HepG2 (cell line): ENCODE results near the gene CDK14. TPM values are rescaled to one million over a fixed set of nuclear protein-coding genes. Genes with fewer than 3 reads are reported as not detected.

Source experiments
- ATAC-seq: fragments of 200-7000 bp; cut with Tn5 transposase; 3 replicates; pipeline ENCODE4 v1.9.1; 2020; ENCODE audit warnings: mild to moderate bottlenecking, moderate library complexity
- BruUV-seq: library from RNA; stranded (reverse); fragments of 400-500 nt; replicated peaks from 2 replicates; lab custom pipeline; 2021; lab: Mats Ljungman, UMichigan
- CTCF ChIA-PET: fragments of 300-600 bp; formaldehyde crosslinking; extraction: SDS; loops from one replicate; lab custom pipeline; 2021; ENCODE audit warnings: low total read pairs, inconsistent platforms, low intra/inter-chr PET ratio; lab: Yijun Ruan, JAX
- POLR2A ChIA-PET: fragments of 350-600 bp; sonication (Branson Sonifier 250); formaldehyde crosslinking; loops from one replicate; lab custom pipeline; 2020; ENCODE audit warnings: antibody characterized with exemption, inconsistent platforms; lab: Yijun Ruan, JAX
- DNase-seq: peaks from one replicate; pipeline ENCODE4 v3.0.0-alpha.2; 2015; ENCODE audit warnings: low spot score
- FAIRE-seq: peaks from 3 replicates; lab custom pipeline; 2011; peaks lifted over from hg19 to GRCh38; lab: Jason Lieb, UNC
- H2AFZ ChIP-seq: one replicate; pipeline ENCODE4 v1.6.1; 2011; ENCODE audit warnings: low read length, inconsistent platforms
- H3K27ac ChIP-seq: fragments of 300-600 bp; 3 replicates; pipeline ENCODE4 v1.8.0; 2011; ENCODE audit warnings: mixed run types, mild to moderate bottlenecking, mixed read lengths, low read length, inconsistent platforms; ENCODE audit not compliant: insufficient read depth; ENCODE audit errors: extremely low read length
- H3K27me3 ChIP-seq, 2 experiments: fragments of 200-600 bp in 1 of 2; 2 replicates in 1 of 2; 3 replicates in 1 of 2; pipeline versions ENCODE4 v1.6.0 to v1.8.0; 2011; ENCODE audit warnings: low read length in 2 of 2, mild to moderate bottlenecking in 2 of 2, moderate library complexity in 2 of 2, inconsistent platforms in 1 of 2; ENCODE audit not compliant: insufficient read depth in 2 of 2, control insufficient read depth in 1 of 2
- H3K36me3 ChIP-seq, 2 experiments: fragments of 200-600 bp in 1 of 2; replicated peaks in 1 of 2; 2 replicates in 1 of 2; 3 replicates in 1 of 2; pipeline versions ENCODE4 v1.5.1 to v1.8.0; 2011; ENCODE audit warnings: low read length in 2 of 2, inconsistent platforms in 1 of 2; ENCODE audit not compliant: insufficient read depth in 2 of 2, control insufficient read depth in 1 of 2
- H3K4me1 ChIP-seq: 2 replicates; pipeline ENCODE4 v1.5.1; 2012; ENCODE audit warnings: low read length, inconsistent platforms; ENCODE audit not compliant: insufficient read depth
- H3K4me2 ChIP-seq: 2 replicates; pipeline ENCODE4 v1.6.0; 2011; ENCODE audit warnings: low read depth, low read length, inconsistent platforms
- H3K4me3 ChIP-seq, 3 experiments: fragments of 200-600 bp in 1 of 3; sonication (generic), shearing (Covaris generic) in 1 of 3; replicated peaks in 1 of 3; 2 replicates each; pipeline ENCODE4 v1.5.1; 2011 to 2016; ENCODE audit warnings: low read length in 3 of 3, inconsistent platforms in 2 of 3, low read depth in 2 of 3, mild to moderate bottlenecking in 2 of 3, control low read depth in 1 of 3, mixed read lengths in 1 of 3; ENCODE audit not compliant: insufficient read depth in 1 of 3
- H3K79me2 ChIP-seq: one replicate; pipeline ENCODE4 v1.6.1; 2011; ENCODE audit warnings: low read length, inconsistent platforms; ENCODE audit not compliant: insufficient read depth
- H3K9ac ChIP-seq: 2 replicates; pipeline ENCODE4 v1.6.0; 2011; ENCODE audit warnings: mild to moderate bottlenecking, low read depth, low read length, inconsistent platforms; ENCODE audit not compliant: insufficient read depth
- H3K9me3 ChIP-seq: 2 replicates; pipeline ENCODE4 v1.5.1; 2012; ENCODE audit warnings: mild to moderate bottlenecking, low read length
- H4K20me1 ChIP-seq: 2 replicates; pipeline ENCODE4 v1.6.0; 2011; ENCODE audit warnings: inconsistent platforms, mild to moderate bottlenecking, low read length, moderate library complexity; ENCODE audit not compliant: insufficient read depth
- BCL6 ChIP-seq: IDR thresholded peaks from 2 replicates; pipeline ENCODE4 v1.6.1; 2016; ENCODE audit warnings: missing genetic modification reagents, missing compliant biosample characterization
- DMTF1 ChIP-seq: sonication (generic); formaldehyde crosslinking; IDR thresholded peaks from 2 replicates; pipeline ENCODE4 v1.4.0; 2020; ENCODE audit warnings: mild to moderate bottlenecking, missing genetic modification reagents
- EEA1 ChIP-seq: sonication (generic); formaldehyde crosslinking; IDR thresholded peaks from 2 replicates; pipeline ENCODE4 v1.5.1; 2020; ENCODE audit warnings: mild to moderate bottlenecking, missing genetic modification reagents, borderline replicate concordance
- GTF2F1 ChIP-seq: fragments of 150-350 bp; IDR thresholded peaks from 2 replicates; pipeline ENCODE4 v1.6.1; 2014; ENCODE audit warnings: low read length
- HINFP ChIP-seq: sonication (generic); formaldehyde crosslinking; IDR thresholded peaks from 2 replicates; pipeline ENCODE4 v1.4.0; 2020; ENCODE audit warnings: low read depth, mild to moderate bottlenecking, missing genetic modification reagents
- JUN ChIP-seq: sonication (generic); formaldehyde crosslinking; IDR thresholded peaks from 2 replicates; pipeline ENCODE4 v1.4.0; 2020; ENCODE audit warnings: mild to moderate bottlenecking, missing genetic modification reagents
- JUND ChIP-seq: sonication (generic); formaldehyde crosslinking; IDR thresholded peaks from 2 replicates; pipeline ENCODE4 v1.8.0; 2022; ENCODE audit warnings: mild to moderate bottlenecking, missing genetic modification reagents
- MAFK ChIP-seq, 2 experiments: IDR thresholded peaks in 1 of 2; conservative IDR thresholded peaks in 1 of 2; 2 replicates each; pipeline ENCODE4 v1.6.1; 2011; ENCODE audit warnings: improper control_type of control experiment in 2 of 2, low read length in 2 of 2
- NFE2 ChIP-seq: sonication (generic); formaldehyde crosslinking; IDR thresholded peaks from 2 replicates; pipeline ENCODE4 v1.4.0; 2020; ENCODE audit warnings: missing genetic modification reagents
- RBM22 ChIP-seq: fragments of 200-400 bp; formaldehyde crosslinking; optimal IDR thresholded peaks from 2 replicates; pipeline ENCODE3; 2017; ENCODE audit warnings: mild to moderate bottlenecking, low read length, moderate library complexity
- REST ChIP-seq, 2 experiments: IDR thresholded peaks; 2 replicates each; pipeline ENCODE4 v1.6.1; 2011 to 2012; ENCODE audit warnings: low read length in 2 of 2, borderline replicate concordance in 1 of 2, low read depth in 1 of 2, mild to moderate bottlenecking in 1 of 2, moderate library complexity in 1 of 2
- REXO4 ChIP-seq: sonication (generic); formaldehyde crosslinking; IDR thresholded peaks from 2 replicates; pipeline ENCODE4 v1.8.0; 2022; ENCODE audit warnings: missing genetic modification reagents, mild to moderate bottlenecking, borderline replicate concordance
- TOPORS ChIP-seq: sonication (generic); formaldehyde crosslinking; IDR thresholded peaks from 2 replicates; pipeline ENCODE4 v1.8.0; 2023; ENCODE audit warnings: mild to moderate bottlenecking, missing genetic modification reagents
- TP53 ChIP-seq: sonication (generic); formaldehyde crosslinking; conservative IDR thresholded peaks from 2 replicates; pipeline ENCODE4 v1.4.0; 2020; ENCODE audit warnings: missing genetic modification reagents
- ZNF547 ChIP-seq: sonication (generic); formaldehyde crosslinking; IDR thresholded peaks from 2 replicates; pipeline ENCODE4 v1.5.1; 2020; ENCODE audit warnings: mild to moderate bottlenecking, missing genetic modification reagents
- ZNF891 ChIP-seq: sonication (generic); formaldehyde crosslinking; IDR thresholded peaks from 2 replicates; pipeline ENCODE4 v1.5.0; 2020; ENCODE audit warnings: mild to moderate bottlenecking, missing genetic modification reagents
- WGBS: methylation state at CpG from one replicate; pipeline ENCODE4 v1.1.6; 2017; ENCODE audit warnings: low lambda C conversion rate; 5-methylcytosine and 5-hydroxymethylcytosine counted together
- in situ Hi-C: cut with HindIII; loops from 2 replicates; pipeline ENCODE4 v1.10.0; 2017; ENCODE audit warnings: low pct_unique_long_range_greater_than_20kb; ENCODE audit not compliant: extremely low pct_ligation_motif_present
- intact Hi-C: fragments of 100-400 bp; cut with micrococcal nuclease; formaldehyde crosslinking; loops from one replicate; pipeline ENCODE4 v1.10.0; 2022; ENCODE audit not compliant: unreplicated experiment
- polyA plus RNA-seq, 8 experiments: library from polyadenylated mRNA; depleted of rRNA in 3 of 8; stranded (reverse) in 7 of 8; unstranded in 1 of 8; fragments of >200 nt; fragmentation: Illumina TruSeq in 4 of 8; extraction: Trizol in 4 of 8; gene quantifications; 2 replicates each; pipeline versions ENCODE4 v1.2.1 to v1.2.3, GENCODE V29; 2011 to 2016; ENCODE audit warnings: low read depth in 4 of 8, missing spikeins in 1 of 8, mixed read lengths in 1 of 8; ENCODE audit not compliant: insufficient read depth in 1 of 8
- total RNA-seq, 5 experiments: library from RNA; depleted of rRNA; stranded (reverse); fragments of >200 nt; fragmentation: Illumina TruSeq; extraction: Trizol; gene quantifications; 2 replicates each; pipeline ENCODE4 v1.2.3, GENCODE V29; 2016; ENCODE audit warnings: low read depth in 1 of 5

CDK14 gene
- total and polyA plus RNA-seq, 2 of the 13 experiments (the other 11 are each of a cell fraction or from before 2014, with no cell fraction given) = 0.26 to 0.71 TPM

GRCh38 chr7:91088156-91088555 lies 492.0 kb downstream of the CDK14 start:
- Histone ChIP-seq H3K4me1 (no peaks in the 10 kb centered on the region), H3K9me3 (no peaks in the 10 kb centered on the region), H3K4me2 (no peak overlapping the region), H4K20me1 (no peaks in the 10 kb centered on the region), H3K36me3 (no peaks in the 10 kb centered on the region), H3K79me2 (no peaks in the 10 kb centered on the region), H3K27ac (no peak overlapping the region), H2AFZ (no peak overlapping the region), H3K4me3 (no peak overlapping the region), H3K9ac (no peak overlapping the region), H3K27me3 (no peaks in the 10 kb centered on the region)
- intact Hi-C loops = loop anchor here (10.0 kb wide), 3 partner anchors 197 to 797 kb away; partner anchors contain the start of gene MTERF1
- whole genome bisulfite sequencing = 6% methylated on average over 1 of the region's 1 CpG
- no peak for FAIRE-seq
- in situ Hi-C loops = loop anchor here (5.0 to 25.0 kb wide), 2 partner anchors 549 to 699 kb away; no protein-coding TSS in a partner anchor
- DNase-seq = no peak
- no TSS peak for BruUV-seq
- POLR2A ChIA-PET = no interaction called here
- no peak for ATAC-seq
- CTCF ChIA-PET = no interaction called here
- TF ChIP-seq JUND (CRISPR knock-in tag) (no peak), REXO4 (CRISPR knock-in tag) (no peak), EEA1 (CRISPR knock-in tag) (no peak), TP53 (no peak), ZNF891 (CRISPR knock-in tag) (no peak), GTF2F1 (no peak), DMTF1 (CRISPR knock-in tag) (no peak), JUN (CRISPR knock-in tag) (no peak), TOPORS (CRISPR knock-in tag) (no peak), BCL6 (CRISPR knock-in tag) (no peak), REST (IDR thresholded peaks at IDR 0.05; ENCODE audit: borderline replicate concordance in 1 of 2, low read depth in 1 of 2, low read length in 2 of 2) (no peak), MAFK (conservative IDR thresholded peaks at IDR 0.05 in 1 of 2, IDR thresholded peaks at IDR 0.05 in 1 of 2; ENCODE audit: low read length in 2 of 2) (no peak), ZNF547 (CRISPR knock-in tag) (no peak), NFE2 (CRISPR knock-in tag) (no peak), RBM22 (no peak), HINFP (CRISPR knock-in tag) (no peak)
